SK-N-SH treated with all-trans-retinoic acid at 6 μM for 48 hours (cell line): ENCODE results near the gene WNK2.

Source experiments
- ARNTL ChIP-seq: fragments of 450-650 bp; formaldehyde crosslinking; IDR thresholded peaks from 2 replicates; pipeline ENCODE4 v1.5.0; 2020; ENCODE audit warnings: low read depth, mild to moderate bottlenecking, moderate library complexity, borderline replicate concordance
- ESRRG ChIP-seq: fragments of 250-450 bp; sonication (Bioruptor Pico); IDR thresholded peaks from 2 replicates; pipeline ENCODE4 v1.6.1; 2021; ENCODE audit warnings: mild to moderate bottlenecking
- GLIS3 ChIP-seq: fragments of 250-450 bp; sonication (Bioruptor Pico); IDR thresholded peaks from 2 replicates; pipeline ENCODE4 v1.5.0; 2020; ENCODE audit warnings: mild to moderate bottlenecking, moderate library complexity
- ISL1 ChIP-seq: fragments of 250-450 bp; sonication (Bioruptor Pico); IDR thresholded peaks from 2 replicates; pipeline ENCODE4 v2.1.2; 2022; ENCODE audit warnings: mild to moderate bottlenecking, moderate library complexity
- OSR1 ChIP-seq: fragments of 250-450 bp; sonication (Bioruptor Pico); IDR thresholded peaks from 2 replicates; pipeline ENCODE4 v1.8.0; 2022; ENCODE audit warnings: moderate library complexity, mild to moderate bottlenecking, inconsistent platforms
- SNAI2 ChIP-seq: fragments of 250-450 bp; sonication (Bioruptor Pico); IDR thresholded peaks from 2 replicates; pipeline ENCODE4 v1.5.0; 2020; ENCODE audit warnings: mild to moderate bottlenecking, moderate library complexity
- ZFP3 ChIP-seq: fragments of 250-450 bp; sonication (Bioruptor Pico); IDR thresholded peaks from 2 replicates; pipeline ENCODE4 v1.5.0; 2020; ENCODE audit warnings: mild to moderate bottlenecking, moderate library complexity
- ZNF565 ChIP-seq: fragments of 450-650 bp; formaldehyde crosslinking; conservative IDR thresholded peaks from 2 replicates; pipeline ENCODE4 v1.5.0; 2020; ENCODE audit warnings: low read depth, mild to moderate bottlenecking, moderate library complexity
- ZNF8 ChIP-seq: fragments of 450-650 bp; formaldehyde crosslinking; IDR thresholded peaks from 2 replicates; pipeline ENCODE4 v1.5.0; 2020; ENCODE audit warnings: mild to moderate bottlenecking, moderate library complexity
- TF ChIP-seq, protein P1 (sequence below): fragments of 250-450 bp; sonication (Bioruptor Pico); IDR thresholded peaks from 2 replicates; pipeline ENCODE4 v1.8.0; 2020; ENCODE audit warnings: mild to moderate bottlenecking, moderate library complexity, borderline replicate concordance
- TF ChIP-seq, protein P2 (sequence below): fragments of 250-450 bp; sonication (Bioruptor Pico); IDR thresholded peaks from 2 replicates; pipeline ENCODE4 v1.8.0; 2021; ENCODE audit warnings: low read depth, mild to moderate bottlenecking, moderate library complexity, borderline replicate concordance
- TF ChIP-seq, protein P3 (sequence below): fragments of 250-450 bp; sonication (Bioruptor Pico); IDR thresholded peaks from 2 replicates; pipeline ENCODE4 v1.5.0; 2020; ENCODE audit warnings: mild to moderate bottlenecking, moderate library complexity
- TF ChIP-seq, protein P4 (sequence below): fragments of 250-450 bp; sonication (Bioruptor Pico); IDR thresholded peaks from 2 replicates; pipeline ENCODE4 v1.5.1; 2021; ENCODE audit warnings: mild to moderate bottlenecking, moderate library complexity

DNA sequence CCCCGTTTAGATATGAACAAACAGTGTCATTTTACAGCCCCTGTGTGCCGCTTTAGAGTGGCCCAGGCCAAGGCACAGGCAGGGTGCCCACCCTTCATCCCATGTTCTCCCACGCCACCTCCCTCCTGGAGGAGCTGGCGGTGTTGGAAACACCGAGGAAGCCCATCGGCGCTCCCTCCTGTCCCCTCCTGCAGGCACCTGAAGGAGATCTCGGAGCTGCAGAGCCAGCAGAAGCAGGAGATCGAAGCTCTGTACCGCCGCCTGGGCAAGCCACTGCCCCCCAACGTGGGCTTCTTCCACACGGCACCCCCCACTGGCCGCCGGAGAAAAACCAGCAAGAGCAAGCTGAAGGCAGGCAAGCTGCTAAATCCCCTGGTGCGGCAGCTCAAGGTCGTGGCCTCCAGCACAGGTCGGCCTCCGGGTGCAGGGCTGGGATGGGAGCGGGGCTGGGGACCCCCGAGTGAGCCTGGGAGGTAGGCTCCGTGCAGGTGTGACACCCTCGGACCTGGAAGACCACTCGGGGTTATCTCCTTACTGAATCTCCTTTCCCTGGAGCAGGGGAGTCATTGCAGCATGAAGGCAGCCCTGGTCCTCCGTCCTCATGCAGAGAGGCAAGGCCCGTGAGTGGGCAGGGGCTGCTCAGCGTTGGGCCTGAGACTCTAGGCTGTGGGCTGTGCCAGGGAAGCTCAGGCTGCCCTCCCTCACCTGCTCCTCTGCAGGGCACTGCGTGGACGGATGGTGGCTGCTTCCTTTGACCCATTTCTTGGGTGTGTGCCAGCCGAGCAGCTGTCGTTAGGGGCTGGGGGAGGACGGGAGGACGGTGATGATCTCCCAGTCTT, 113.9 kb downstream of the WNK2 start:
- TF ChIP-seq, protein P1, sequence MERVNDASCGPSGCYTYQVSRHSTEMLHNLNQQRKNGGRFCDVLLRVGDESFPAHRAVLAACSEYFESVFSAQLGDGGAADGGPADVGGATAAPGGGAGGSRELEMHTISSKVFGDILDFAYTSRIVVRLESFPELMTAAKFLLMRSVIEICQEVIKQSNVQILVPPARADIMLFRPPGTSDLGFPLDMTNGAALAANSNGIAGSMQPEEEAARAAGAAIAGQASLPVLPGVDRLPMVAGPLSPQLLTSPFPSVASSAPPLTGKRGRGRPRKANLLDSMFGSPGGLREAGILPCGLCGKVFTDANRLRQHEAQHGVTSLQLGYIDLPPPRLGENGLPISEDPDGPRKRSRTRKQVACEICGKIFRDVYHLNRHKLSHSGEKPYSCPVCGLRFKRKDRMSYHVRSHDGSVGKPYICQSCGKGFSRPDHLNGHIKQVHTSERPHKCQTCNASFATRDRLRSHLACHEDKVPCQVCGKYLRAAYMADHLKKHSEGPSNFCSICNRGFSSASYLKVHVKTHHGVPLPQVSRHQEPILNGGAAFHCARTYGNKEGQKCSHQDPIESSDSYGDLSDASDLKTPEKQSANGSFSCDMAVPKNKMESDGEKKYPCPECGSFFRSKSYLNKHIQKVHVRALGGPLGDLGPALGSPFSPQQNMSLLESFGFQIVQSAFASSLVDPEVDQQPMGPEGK (CRISPR knock-in tag) = no peak
- TF ChIP-seq OSR1 (CRISPR knock-in tag) (no peak), ZFP3 (no peak), ESRRG (CRISPR knock-in tag) (no peak), ISL1 (CRISPR knock-in tag) (no peak), GLIS3 (no peak), ZNF8 (CRISPR knock-in tag) (no peak), ZNF565 (CRISPR knock-in tag) (no peak), SNAI2 (CRISPR knock-in tag) (no peak), ARNTL (no peak)
- TF ChIP-seq, protein P2, sequence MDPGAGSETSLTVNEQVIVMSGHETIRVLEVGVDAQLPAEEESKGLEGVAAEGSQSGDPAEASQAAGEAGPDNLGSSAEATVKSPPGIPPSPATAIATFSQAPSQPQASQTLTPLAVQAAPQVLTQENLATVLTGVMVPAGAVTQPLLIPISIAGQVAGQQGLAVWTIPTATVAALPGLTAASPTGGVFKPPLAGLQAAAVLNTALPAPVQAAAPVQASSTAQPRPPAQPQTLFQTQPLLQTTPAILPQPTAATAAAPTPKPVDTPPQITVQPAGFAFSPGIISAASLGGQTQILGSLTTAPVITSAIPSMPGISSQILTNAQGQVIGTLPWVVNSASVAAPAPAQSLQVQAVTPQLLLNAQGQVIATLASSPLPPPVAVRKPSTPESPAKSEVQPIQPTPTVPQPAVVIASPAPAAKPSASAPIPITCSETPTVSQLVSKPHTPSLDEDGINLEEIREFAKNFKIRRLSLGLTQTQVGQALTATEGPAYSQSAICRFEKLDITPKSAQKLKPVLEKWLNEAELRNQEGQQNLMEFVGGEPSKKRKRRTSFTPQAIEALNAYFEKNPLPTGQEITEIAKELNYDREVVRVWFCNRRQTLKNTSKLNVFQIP (CRISPR knock-in tag) = no peak
- TF ChIP-seq, protein P3, sequence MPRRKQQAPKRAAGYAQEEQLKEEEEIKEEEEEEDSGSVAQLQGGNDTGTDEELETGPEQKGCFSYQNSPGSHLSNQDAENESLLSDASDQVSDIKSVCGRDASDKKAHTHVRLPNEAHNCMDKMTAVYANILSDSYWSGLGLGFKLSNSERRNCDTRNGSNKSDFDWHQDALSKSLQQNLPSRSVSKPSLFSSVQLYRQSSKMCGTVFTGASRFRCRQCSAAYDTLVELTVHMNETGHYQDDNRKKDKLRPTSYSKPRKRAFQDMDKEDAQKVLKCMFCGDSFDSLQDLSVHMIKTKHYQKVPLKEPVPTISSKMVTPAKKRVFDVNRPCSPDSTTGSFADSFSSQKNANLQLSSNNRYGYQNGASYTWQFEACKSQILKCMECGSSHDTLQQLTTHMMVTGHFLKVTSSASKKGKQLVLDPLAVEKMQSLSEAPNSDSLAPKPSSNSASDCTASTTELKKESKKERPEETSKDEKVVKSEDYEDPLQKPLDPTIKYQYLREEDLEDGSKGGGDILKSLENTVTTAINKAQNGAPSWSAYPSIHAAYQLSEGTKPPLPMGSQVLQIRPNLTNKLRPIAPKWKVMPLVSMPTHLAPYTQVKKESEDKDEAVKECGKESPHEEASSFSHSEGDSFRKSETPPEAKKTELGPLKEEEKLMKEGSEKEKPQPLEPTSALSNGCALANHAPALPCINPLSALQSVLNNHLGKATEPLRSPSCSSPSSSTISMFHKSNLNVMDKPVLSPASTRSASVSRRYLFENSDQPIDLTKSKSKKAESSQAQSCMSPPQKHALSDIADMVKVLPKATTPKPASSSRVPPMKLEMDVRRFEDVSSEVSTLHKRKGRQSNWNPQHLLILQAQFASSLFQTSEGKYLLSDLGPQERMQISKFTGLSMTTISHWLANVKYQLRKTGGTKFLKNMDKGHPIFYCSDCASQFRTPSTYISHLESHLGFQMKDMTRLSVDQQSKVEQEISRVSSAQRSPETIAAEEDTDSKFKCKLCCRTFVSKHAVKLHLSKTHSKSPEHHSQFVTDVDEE (CRISPR knock-in tag) = no peak
- TF ChIP-seq, protein P4, sequence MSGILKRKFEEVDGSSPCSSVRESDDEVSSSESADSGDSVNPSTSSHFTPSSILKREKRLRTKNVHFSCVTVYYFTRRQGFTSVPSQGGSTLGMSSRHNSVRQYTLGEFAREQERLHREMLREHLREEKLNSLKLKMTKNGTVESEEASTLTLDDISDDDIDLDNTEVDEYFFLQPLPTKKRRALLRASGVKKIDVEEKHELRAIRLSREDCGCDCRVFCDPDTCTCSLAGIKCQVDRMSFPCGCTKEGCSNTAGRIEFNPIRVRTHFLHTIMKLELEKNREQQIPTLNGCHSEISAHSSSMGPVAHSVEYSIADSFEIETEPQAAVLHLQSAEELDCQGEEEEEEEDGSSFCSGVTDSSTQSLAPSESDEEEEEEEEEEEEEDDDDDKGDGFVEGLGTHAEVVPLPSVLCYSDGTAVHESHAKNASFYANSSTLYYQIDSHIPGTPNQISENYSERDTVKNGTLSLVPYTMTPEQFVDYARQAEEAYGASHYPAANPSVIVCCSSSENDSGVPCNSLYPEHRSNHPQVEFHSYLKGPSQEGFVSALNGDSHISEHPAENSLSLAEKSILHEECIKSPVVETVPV (CRISPR knock-in tag) = no peak
